ENCODE results near the gene VPS13C.

The VPS13C gene

GRCh38 chr15:61853195-61853594 lies 207.1 kb downstream of the VPS13C start:
- no peak for DNase-seq

GRCh38 chr15:61851955-61852354 lies 208.3 kb downstream of the VPS13C start:
- no peak for DNase-seq

DNA sequence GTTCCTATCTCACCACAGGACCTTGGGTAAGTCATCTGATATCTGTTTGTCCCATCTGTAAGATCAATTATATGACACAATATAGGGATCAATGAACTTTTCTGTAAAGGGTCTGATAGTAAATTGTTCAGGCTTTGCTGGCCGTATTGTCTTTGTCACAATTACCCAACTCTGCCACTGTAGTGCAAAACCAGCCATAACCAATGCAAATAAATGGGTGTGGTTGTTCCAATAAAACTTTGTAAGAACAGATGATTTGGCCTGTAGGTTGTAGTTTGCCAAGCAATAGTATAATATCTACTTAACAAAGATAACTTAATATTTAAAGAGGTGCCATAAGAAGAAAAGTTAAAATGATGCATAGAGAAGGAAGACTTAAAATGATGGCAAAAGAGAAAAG lies 210.8 kb downstream of the VPS13C start:
- no peak for DNase-seq

DNA sequence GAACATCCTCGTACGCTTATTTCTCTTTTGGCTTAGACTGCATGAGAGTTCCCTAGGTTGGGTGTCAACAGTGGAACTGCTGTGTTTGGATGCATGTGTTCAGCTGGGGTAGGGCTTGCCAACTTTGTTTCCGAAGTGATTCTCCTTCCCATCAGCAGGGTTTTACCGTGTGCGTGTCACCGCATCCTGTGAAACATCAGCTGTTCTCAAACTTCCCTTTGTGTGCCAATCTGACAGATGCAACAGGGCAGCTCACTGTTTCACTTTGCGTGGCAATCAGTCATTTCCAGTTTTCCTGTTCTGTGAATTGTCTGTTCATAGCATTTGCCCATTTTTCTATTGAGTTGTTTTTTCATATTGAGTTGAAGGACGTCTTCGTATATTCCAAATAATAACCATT lies 218.8 kb downstream of the VPS13C start:
- no peak for DNase-seq

DNA sequence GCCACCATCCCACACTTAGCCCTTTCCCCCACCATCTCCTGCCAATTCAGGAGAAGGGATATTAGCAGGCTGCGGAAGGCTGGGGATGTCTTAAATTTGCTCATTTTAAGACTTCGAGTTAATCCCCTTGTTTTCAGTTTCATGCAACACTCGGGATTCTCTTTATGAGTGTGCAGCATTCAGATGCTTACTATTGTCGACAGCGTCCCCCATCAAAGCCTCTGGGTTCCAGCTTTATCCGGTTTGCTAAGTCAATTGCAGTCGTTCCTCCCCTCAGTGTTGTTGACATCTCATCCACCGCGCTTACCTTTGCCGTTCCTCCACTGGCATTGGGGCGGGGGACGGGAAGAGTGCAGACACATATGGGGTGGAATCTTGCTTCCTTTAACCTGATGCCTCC lies 220.2 kb downstream of the VPS13C start:
- no peak for DNase-seq

- DNase-seq = no peak
Observed at GRCh38 chr15:61839546-61839945, 220.7 kb downstream of the VPS13C start.

DNA sequence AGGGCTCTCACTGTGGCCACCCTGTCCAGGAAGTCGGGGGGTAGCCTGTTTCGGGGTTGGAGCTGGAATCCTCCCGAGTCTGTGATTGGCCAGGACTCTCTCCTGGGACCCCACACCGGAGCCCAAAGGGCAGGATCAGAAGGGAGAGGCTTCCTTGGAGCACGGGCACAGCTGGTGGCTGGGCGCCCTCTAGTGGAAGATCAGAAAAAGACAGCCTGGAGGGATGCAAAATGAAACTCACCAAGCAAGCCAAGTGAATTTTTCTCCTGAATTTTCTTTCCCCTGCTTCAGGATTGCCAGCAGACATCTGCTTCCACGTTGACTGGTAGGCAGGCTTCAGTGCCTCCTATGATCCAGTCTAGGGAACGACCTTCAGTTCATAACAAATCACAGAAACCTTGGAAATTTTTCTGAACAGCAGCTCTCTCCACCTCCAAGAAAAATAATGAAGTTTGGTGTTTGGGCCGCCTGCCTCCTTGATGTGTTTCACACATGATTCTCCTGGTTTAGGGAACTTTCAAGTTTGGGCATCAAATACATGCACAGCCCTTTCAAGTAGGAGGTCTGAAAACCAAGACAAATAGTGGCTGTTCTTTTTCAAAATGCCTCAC lies 224.6 kb downstream of the VPS13C start:
- DNase-seq = peak; percentile 26 to 51

DNA sequence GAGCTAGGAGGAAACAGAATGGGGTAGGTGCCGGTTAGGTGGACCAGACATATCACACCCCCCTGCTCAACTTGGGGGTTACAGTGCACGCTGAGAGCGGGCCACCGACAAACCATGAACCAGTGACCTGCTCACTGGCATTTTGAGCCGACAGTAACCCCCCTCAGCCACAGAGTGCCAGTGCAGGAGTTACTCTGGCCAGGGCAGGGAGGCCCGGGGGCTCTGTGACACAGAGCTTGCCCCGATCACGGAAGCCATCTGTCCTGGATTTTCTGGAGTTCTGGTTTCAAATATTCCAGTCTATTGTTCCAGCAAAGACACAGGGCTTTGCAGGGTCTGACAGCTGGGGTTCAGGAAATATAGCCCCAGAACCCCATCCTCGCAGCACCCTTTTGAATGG lies 225.2 kb downstream of the VPS13C start:
- no peak for DNase-seq

- peak; percentile 53 to 72 for DNase-seq
Observed at GRCh38 chr15:61834076-61834697, 226.1 kb downstream of the VPS13C start.

DNA sequence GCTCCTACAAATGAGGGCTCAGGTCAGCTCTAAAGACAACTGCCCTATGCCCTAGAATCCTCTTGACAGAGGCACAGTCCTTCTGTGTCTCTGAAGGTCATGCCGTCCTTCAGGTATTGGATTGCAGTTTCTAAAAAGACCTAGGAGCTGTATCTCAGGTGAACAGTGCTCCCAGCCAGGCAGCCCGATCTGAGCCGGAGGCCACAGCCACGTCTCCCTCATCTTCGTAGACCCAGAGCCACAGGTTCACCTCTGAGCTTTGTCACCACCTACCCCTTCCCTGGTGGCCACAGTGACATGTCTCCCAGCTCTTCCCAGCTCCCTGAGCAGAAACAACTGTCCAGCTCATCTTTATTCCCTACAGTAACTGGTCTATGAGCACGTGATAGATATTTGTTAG lies 228.0 kb downstream of the VPS13C start:
- no peak for DNase-seq

GRCh38 chr15:61831505-61831921 lies 228.7 kb downstream of the VPS13C start:
- DNase-seq = no peak

GRCh38 chr15:61830536-61831330 lies 229.5 kb downstream of the VPS13C start:
- no peak for DNase-seq

DNA sequence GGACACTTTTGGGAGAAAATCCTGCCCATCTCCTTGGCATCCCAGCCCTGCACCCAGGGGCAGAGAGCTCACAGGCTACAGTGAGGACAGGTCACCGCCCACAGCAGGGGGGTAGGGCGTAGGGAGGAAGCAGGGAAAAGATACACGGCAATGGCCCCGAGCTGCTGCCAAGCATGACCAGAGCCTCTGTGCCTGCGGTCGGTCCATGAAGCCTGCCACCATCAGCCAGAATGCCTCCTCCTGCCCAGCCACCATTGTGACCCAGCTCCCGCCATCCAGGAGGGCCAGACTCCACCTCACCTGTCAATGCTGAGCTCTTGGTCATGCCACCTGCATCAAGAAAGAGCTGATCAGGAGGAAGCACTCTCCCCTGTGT lies 230.7 kb downstream of the VPS13C start:
- DNase-seq = no peak

DNA sequence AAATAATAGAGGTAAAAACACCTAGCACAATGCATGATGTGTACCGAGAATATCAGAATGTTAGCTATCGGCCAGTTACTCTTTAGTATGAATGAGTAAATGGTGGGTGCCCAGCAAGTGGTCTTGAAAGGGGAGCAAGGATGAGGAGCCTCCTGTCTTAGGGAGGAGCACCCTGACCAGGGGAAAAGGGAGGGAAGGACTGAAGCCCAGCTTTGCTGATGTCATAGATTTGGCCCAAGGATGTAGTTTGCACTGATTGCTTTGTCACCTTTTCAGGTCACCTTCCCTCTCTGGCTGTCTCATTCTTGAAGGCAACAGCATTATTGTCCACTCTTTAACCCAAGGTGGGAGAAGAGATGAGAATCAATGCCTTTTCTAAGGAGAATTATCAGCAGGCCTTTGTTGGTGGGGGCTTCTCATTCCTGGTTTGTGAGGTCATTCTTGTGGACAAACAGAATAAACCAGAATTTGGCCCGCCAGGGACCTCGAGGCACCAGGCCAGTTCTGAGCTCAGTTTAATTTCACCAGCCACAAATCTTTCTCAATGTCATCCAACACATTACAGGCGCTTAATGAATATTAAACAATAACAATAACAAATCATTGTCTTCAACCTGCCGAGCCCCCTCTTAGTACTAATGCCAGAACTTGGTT lies 231.3 kb downstream of the VPS13C start:
- no peak for DNase-seq

GRCh38 chr15:61828008-61828407 lies 232.2 kb downstream of the VPS13C start:
- no peak for DNase-seq

DNA sequence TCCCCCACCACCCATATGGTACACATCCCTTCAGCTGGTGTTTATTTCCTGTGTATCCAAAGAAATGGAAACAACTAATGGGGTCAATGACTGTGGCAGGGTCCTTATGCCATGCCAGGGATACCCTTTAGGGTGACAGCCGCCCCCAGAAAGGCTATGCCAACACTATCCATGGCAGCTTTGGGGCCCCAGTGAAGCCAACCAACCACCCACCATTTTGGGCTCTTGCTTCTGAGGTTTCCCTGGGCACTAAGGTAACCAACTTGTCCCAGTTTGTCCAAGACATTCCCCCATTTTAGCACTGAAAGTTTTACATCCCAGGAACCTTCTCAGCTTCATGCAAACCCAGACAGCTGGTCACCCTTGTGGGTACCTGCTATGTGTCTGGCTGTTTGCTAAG lies 233.1 kb downstream of the VPS13C start:
- no peak for DNase-seq

GRCh38 chr15:61824291-61824690 lies 236.0 kb downstream of the VPS13C start:
- DNase-seq = no peak

DNA sequence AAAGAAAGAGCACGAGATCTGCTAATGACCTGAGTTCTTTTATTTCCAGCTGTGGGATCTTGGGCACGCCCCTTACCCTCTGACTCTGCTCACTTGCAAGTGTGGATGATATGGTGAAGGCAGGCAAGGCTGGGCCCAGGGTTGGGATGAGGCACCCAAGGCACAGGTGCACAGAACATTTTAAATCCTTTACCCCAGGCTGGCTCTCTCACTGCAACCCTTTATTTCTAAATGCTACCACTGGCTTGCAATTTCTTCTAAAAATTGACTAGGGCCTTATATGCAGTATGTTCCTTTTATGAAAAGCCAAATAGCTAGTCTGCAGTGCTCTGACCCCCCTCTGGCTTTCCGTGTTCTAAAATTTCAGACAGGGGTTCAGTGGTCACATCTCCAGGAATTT lies 237.7 kb downstream of the VPS13C start:
- no peak for DNase-seq

- DNase-seq = no peak
Observed at GRCh38 chr15:61820951-61821350, 239.3 kb downstream of the VPS13C start.

- DNase-seq = no peak
Observed at GRCh38 chr15:61820212-61820611, 240.0 kb downstream of the VPS13C start.

- no peak for DNase-seq
Observed at GRCh38 chr15:61819386-61819785, 240.9 kb downstream of the VPS13C start.

DNA sequence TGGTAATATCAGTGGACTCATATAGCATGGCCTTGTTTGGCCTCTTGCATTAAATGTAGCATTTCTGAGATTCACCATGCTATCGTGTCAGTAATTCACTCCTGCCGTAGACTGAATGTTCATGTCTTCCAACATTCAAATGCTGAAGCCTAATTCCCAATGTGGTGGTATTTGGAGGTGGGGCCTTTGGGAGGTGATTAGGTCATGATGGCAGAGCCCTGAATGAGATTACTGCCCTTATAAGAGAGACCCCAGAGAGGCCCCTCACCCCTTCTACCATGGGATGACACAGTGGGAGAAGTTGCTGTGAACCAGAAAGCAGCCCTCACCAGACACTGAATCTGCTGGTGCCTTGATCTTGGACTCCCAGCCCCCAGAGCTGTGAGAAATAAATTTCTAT lies 241.4 kb downstream of the VPS13C start:
- no peak for DNase-seq

DNA sequence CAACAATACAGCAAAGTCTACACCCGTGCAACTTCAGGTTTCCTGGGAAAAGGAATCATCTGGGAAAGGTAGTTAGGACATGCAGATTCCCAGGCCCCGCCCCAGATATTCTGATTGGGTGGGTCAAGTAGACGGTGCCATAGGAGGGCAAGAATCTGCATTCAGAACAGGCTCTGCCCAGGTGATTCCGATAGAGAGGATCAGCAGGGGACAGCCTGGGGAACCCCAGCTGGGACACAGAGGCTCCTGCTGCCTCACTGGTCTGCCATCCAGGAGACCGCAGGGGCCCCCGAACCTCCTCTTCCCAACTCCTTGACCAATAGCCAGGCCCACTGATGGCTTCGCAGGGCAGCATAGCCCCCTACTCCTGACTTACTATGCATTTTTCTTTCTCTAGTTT lies 243.4 kb downstream of the VPS13C start:
- DNase-seq = no peak

All from stimulated activated CD4-positive, alpha-beta T cell treated with anti-CD3 and anti-CD28 coated beads, Interleukin-4, amount 100 ng/mL, for 4 hours (primary cell).